Right cardiac atrium (tissue), 5 donors: ENCODE data around the gene MID2. TPM values are rescaled to one million over a fixed set of nuclear protein-coding genes. Genes with fewer than 3 reads are reported as not detected.
A peak's percentile ranks its signal among the peaks of the same experiment; 100 is the strongest.
"Not testable (repeated sequence)": the region's sequence is repeated elsewhere in the genome, so short reads cannot be mapped to it uniquely, and the experiment has no call there.

Source experiments
- ATAC-seq, 2 donors: fragments of 200-7000 bp; cut with Tn5 transposase; one replicate each; pipeline versions ENCODE4 v1.8.0 to v1.9.1; 2020; ENCODE audit warnings: moderate library complexity in 2 of 2, mild to moderate bottlenecking in 1 of 2
- DNase-seq, 3 donors: peaks; one replicate each; pipeline ENCODE4 v3.0.0-alpha.2; 2020
- H3K27ac ChIP-seq: one replicate; pipeline ENCODE4 v1.5.1; 2013; ENCODE audit warnings: mild to moderate bottlenecking, low read length, control low read depth, moderate library complexity
- H3K27me3 ChIP-seq: one replicate; pipeline ENCODE4 v1.6.1; 2013; ENCODE audit not compliant: control insufficient read depth, insufficient read depth
- H3K4me1 ChIP-seq: one replicate; pipeline ENCODE4 v1.6.1; 2013; ENCODE audit warnings: low read length; ENCODE audit not compliant: control insufficient read depth, insufficient read depth
- H3K4me3 ChIP-seq: one replicate; pipeline ENCODE4 v1.5.1; 2013; ENCODE audit warnings: low read length, control low read depth
- H3K9me3 ChIP-seq: one replicate; pipeline ENCODE4 v1.6.1; 2013; ENCODE audit warnings: low read length; ENCODE audit not compliant: control insufficient read depth
- WGBS: extraction: QIAGEN DNeasy Blood & Tissue Kit; methylation state at CpG from one replicate; pipeline ENCODE4 v1.1.7; 2013; 5-methylcytosine and 5-hydroxymethylcytosine counted together
- intact Hi-C, 4 donors: fragments of 100-400 bp; cut with DNase I; formaldehyde crosslinking; loops; one replicate each; pipeline versions ENCODE4 v1.11.0 to v1.14.0; 2022 to 2023
- polyA plus RNA-seq: library from polyadenylated mRNA; stranded (reverse); fragments of 200-250 nt; gene quantifications from one replicate; pipeline ENCODE4 v1.2.3, GENCODE V29; 2013
- total RNA-seq, 4 donors: library from RNA; stranded (reverse); fragmentation: NEBNext Ultra II Directional; extraction: Animal tissue kit (Norgen Biotek cat#: 25700); gene quantifications; one replicate each; pipeline ENCODE4 v1.2.1, GENCODE V29; 2021
- donor health status: healthy with polysubstance abuse.
- donor health status: DM: no; HTN: yes; CAD: no.
- donor health status: DM: no; HTN: no; CAD: no.
- donor health status: DM: no; HTN: yes; CAD: no; lungs with severe emphysema.
- donor health status: DM: yes; HTN: yes; CAD: no.

MID2 gene
- total and polyA plus RNA-seq, 5 donors, result 0.79 to 6.4 (median 5.9) TPM

GRCh38 chrX:107848591-107848990 lies 22.9 kb downstream of the MID2 start:
- ATAC-seq, result no peak
- 73% methylated on average over 2 of the region's 2 CpGs for WGBS
- H3K27ac ChIP-seq, result no peak overlapping the region

GRCh38 chrX:107849747-107850421 lies 24.2 kb downstream of the MID2 start:
- Histone ChIP-seq H3K27me3 (no peaks in the 10 kb centered on the region), H3K4me1 (peaks cover 4% of the 10 kb centered on the region), H3K9me3 (no peaks in the 10 kb centered on the region), H3K27ac (no peak overlapping the region), H3K4me3 (no peak overlapping the region)
- 35% methylated on average over 5 of the region's 5 CpGs for WGBS
- DNase-seq (no peak), ATAC-seq (peak in 1 of 2 donors; percentile 48)
- intact Hi-C loops, result no loop called here

More at GRCh38 chrX:107848591-107848990, 22.9 kb downstream of the MID2 start:
- intact Hi-C loops, result no loop called here
- Histone ChIP-seq H3K27me3 (no peaks in the 10 kb centered on the region), H3K4me1 (peaks cover 4% of the 10 kb centered on the region), H3K4me3 (no peak overlapping the region), H3K9me3 (no peaks in the 10 kb centered on the region)
- DNase-seq, result no peak

GRCh38 chrX:107850422-107850765 lies 24.7 kb downstream of the MID2 start:
- 62% methylated on average over 2 of the region's 2 CpGs for WGBS
- H3K27ac ChIP-seq, result no peak overlapping the region
- H3K4me1 ChIP-seq, result peaks cover 4% of the 10 kb centered on the region
- H3K9me3 ChIP-seq, result no peaks in the 10 kb centered on the region
- ATAC-seq (no peak), DNase-seq (no peak)
- H3K4me3 ChIP-seq, result no peak overlapping the region
- no peaks in the 10 kb centered on the region for H3K27me3 ChIP-seq
- intact Hi-C loops, result no loop called here

- intact Hi-C loops, result no loop called here
- no peaks in the 10 kb centered on the region for H3K27me3 ChIP-seq
Observed at GRCh38 chrX:107851215-107851614, 25.5 kb downstream of the MID2 start.

GRCh38 chrX:107851665-107852064 lies 26.0 kb downstream of the MID2 start:
- 97% methylated on average over 7 of the region's 7 CpGs for WGBS
- H3K4me1 ChIP-seq, DNase-seq, H3K27me3 ChIP-seq, H3K4me3 ChIP-seq, H3K27ac ChIP-seq, H3K9me3 ChIP-seq, intact Hi-C loops, ATAC-seq: not testable (repeated sequence)

More at GRCh38 chrX:107851215-107851614, 25.5 kb downstream of the MID2 start:
- H3K27ac ChIP-seq, result no peak overlapping the region
- DNase-seq, result no peak
- no peak overlapping the region for H3K4me3 ChIP-seq
- peaks cover 4% of the 10 kb centered on the region for H3K4me1 ChIP-seq
- H3K9me3 ChIP-seq, result no peaks in the 10 kb centered on the region
- WGBS, result 72% methylated on average over 2 of the region's 2 CpGs
- no peak for ATAC-seq

GRCh38 chrX:107856289-107856688 lies 30.6 kb downstream of the MID2 start:
- ATAC-seq, result no peak
- intact Hi-C loops, result no loop called here
- H3K9me3 ChIP-seq, result no peaks in the 10 kb centered on the region
- no peak overlapping the region for H3K27ac ChIP-seq
- DNase-seq, result no peak
- H3K27me3 ChIP-seq, result no peaks in the 10 kb centered on the region
- no peak overlapping the region for H3K4me3 ChIP-seq
- H3K4me1 ChIP-seq, result no peaks in the 10 kb centered on the region

GRCh38 chrX:107857041-107857440 lies 31.4 kb downstream of the MID2 start:
- WGBS, result 96% methylated on average over 5 of the region's 5 CpGs

GRCh38 chrX:107857837-107858236 lies 32.2 kb downstream of the MID2 start:
- DNase-seq (no peak), ATAC-seq (no peak)
- H3K27ac ChIP-seq, result no peak overlapping the region
- WGBS, result 96% methylated on average over 5 of the region's 5 CpGs
- no peaks in the 10 kb centered on the region for H3K27me3 ChIP-seq
- intact Hi-C loops, result no loop called here
- H3K9me3 ChIP-seq, result no peaks in the 10 kb centered on the region
- no peaks in the 10 kb centered on the region for H3K4me1 ChIP-seq
- H3K4me3 ChIP-seq, result no peak overlapping the region

More at GRCh38 chrX:107857041-107857440, 31.4 kb downstream of the MID2 start:
- H3K27me3 ChIP-seq, H3K27ac ChIP-seq, H3K4me3 ChIP-seq, intact Hi-C loops, H3K4me1 ChIP-seq, H3K9me3 ChIP-seq, DNase-seq, ATAC-seq: not testable (repeated sequence)

GRCh38 chrX:107861056-107861455 lies 35.4 kb downstream of the MID2 start:
- Histone ChIP-seq H3K27me3 (no peaks in the 10 kb centered on the region), H3K9me3 (no peaks in the 10 kb centered on the region), H3K4me1 (no peaks in the 10 kb centered on the region), H3K27ac (no peak overlapping the region), H3K4me3 (no peak overlapping the region)
- ATAC-seq (no peak), DNase-seq (no peak)
- intact Hi-C loops, result no loop called here
- WGBS, result 93% methylated on average over 4 of the region's 4 CpGs

GRCh38 chrX:107871136-107871535 lies 45.5 kb downstream of the MID2 start:
- ATAC-seq, result no peak
- H3K27ac ChIP-seq, result no peak overlapping the region
- H3K9me3 ChIP-seq, result no peaks in the 10 kb centered on the region
- H3K27me3 ChIP-seq, result no peaks in the 10 kb centered on the region
- intact Hi-C loops, result no loop called here
- H3K4me1 ChIP-seq, result no peaks in the 10 kb centered on the region
- no peak for DNase-seq
- 86% methylated on average over 6 of the region's 6 CpGs for WGBS
- no peak overlapping the region for H3K4me3 ChIP-seq

GRCh38 chrX:107878106-107878505 lies 52.4 kb downstream of the MID2 start:
- no peaks in the 10 kb centered on the region for H3K4me1 ChIP-seq
- DNase-seq (no peak), ATAC-seq (no peak)
- H3K9me3 ChIP-seq, result no peaks in the 10 kb centered on the region
- WGBS, result 66% methylated on average over 5 of the region's 5 CpGs
- no peaks in the 10 kb centered on the region for H3K27me3 ChIP-seq
- intact Hi-C loops, result no loop called here
- H3K4me3 ChIP-seq, result no peak overlapping the region
- H3K27ac ChIP-seq, result no peak overlapping the region
